Measurements from ENCODE around the gene EXD3. TPM values are rescaled to one million over a fixed set of nuclear protein-coding genes. Genes with fewer than 3 reads are reported as not detected.
A peak's percentile ranks its signal among the peaks of the same experiment; 100 is the strongest.

The EXD3 gene
- total and polyA plus RNA-seq, 4 donors, result 8.6 to 30.5 (median 19.5) TPM

GRCh38 chr9:137444106-137444790 lies 21.3 kb upstream of the EXD3 start:
- Histone ChIP-seq H3K9ac (ENCODE audit: insufficient read depth in 1 of 2, low read length in 2 of 2) (no peak overlapping the region), H3K27me3 (ENCODE audit: control insufficient read depth in 3 of 3, insufficient read depth in 3 of 3, low read length in 2 of 3) (no peaks in the 10 kb centered on the region), H3K9me3 (ENCODE audit: control insufficient read depth in 4 of 4, insufficient read depth in 3 of 4, low read length in 3 of 4) (peaks cover 0 to 3% (median 0%) of the 10 kb centered on the region in 4 donors), H3K27ac (ENCODE audit: low read depth in 1 of 2, low read length in 1 of 2) (no peak overlapping the region), H3K4me1 (ENCODE audit: control insufficient read depth in 5 of 5, insufficient read depth in 5 of 5, low read length in 5 of 5) (peaks cover 0 to 14% (median 4%) of the 10 kb centered on the region in 5 donors), H3K4me3 (no peak overlapping the region), H3K36me3 (ENCODE audit: control insufficient read depth in 4 of 4, insufficient read depth in 4 of 4, low read length in 4 of 4) (peaks cover 0 to 6% (median 0%) of the 10 kb centered on the region in 4 donors)
- ATAC-seq (ENCODE audit: insufficient read depth, low FRiP score), result no peak
- 88 to 92% methylated on average over 14 of the region's 14 CpGs for WGBS, 2 donors
- TF ChIP-seq CTCF (IDR thresholded peaks at IDR 0.05; ENCODE audit: control extremely low read depth, extremely low read depth), result no peak
- no peak for DNase-seq

GRCh38 chr9:137441935-137442321 lies 19.0 kb upstream of the EXD3 start:
- H3K9me3 ChIP-seq (ENCODE audit: control insufficient read depth in 4 of 4, insufficient read depth in 3 of 4, low read length in 3 of 4), result peaks cover 0 to under 1% (median 0%) of the 10 kb centered on the region in 4 donors
- DNase-seq (no peak), ATAC-seq (ENCODE audit: insufficient read depth, low FRiP score) (no peak)
- no peaks in the 10 kb centered on the region for H3K27me3 ChIP-seq (ENCODE audit: control insufficient read depth in 3 of 3, insufficient read depth in 3 of 3, low read length in 2 of 3)
- H3K9ac ChIP-seq (ENCODE audit: insufficient read depth in 1 of 2, low read length in 2 of 2), result no peak overlapping the region
- no peak for TF ChIP-seq CTCF (IDR thresholded peaks at IDR 0.05; ENCODE audit: control extremely low read depth, extremely low read depth)
- no peak overlapping the region for H3K4me3 ChIP-seq
- peaks cover 0 to 6% (median 0%) of the 10 kb centered on the region in 5 donors for H3K4me1 ChIP-seq (ENCODE audit: control insufficient read depth in 5 of 5, insufficient read depth in 5 of 5, low read length in 5 of 5)
- H3K27ac ChIP-seq (ENCODE audit: low read depth in 1 of 2, low read length in 1 of 2), result no peak overlapping the region
- 11 to 13% methylated on average over 6 to 7 of the region's 7 CpGs for WGBS, 2 donors
- no peaks in the 10 kb centered on the region for H3K36me3 ChIP-seq (ENCODE audit: control insufficient read depth in 4 of 4, insufficient read depth in 4 of 4, low read length in 4 of 4)

- DNase-seq, result peak in 2 of 3 donors; percentile 31 to 46
- TF ChIP-seq CTCF (IDR thresholded peaks at IDR 0.05; ENCODE audit: control extremely low read depth, extremely low read depth), result no peak
- Histone ChIP-seq H3K4me1 (ENCODE audit: control insufficient read depth in 5 of 5, insufficient read depth in 5 of 5, low read length in 5 of 5) (peaks cover 0 to 7% (median 0%) of the 10 kb centered on the region in 5 donors), H3K9me3 (ENCODE audit: control insufficient read depth in 4 of 4, insufficient read depth in 3 of 4, low read length in 3 of 4) (no peaks in the 10 kb centered on the region), H3K27ac (ENCODE audit: low read depth in 1 of 2, low read length in 1 of 2) (no peak within 1 kb of the TSS), H3K27me3 (ENCODE audit: control insufficient read depth in 3 of 3, insufficient read depth in 3 of 3, low read length in 2 of 3) (no peaks in the 10 kb centered on the region), H3K4me3 (peak within 1 kb of the TSS; percentile 5), H3K36me3 (ENCODE audit: control insufficient read depth in 4 of 4, insufficient read depth in 4 of 4, low read length in 4 of 4) (no peaks in the 10 kb centered on the region), H3K9ac (ENCODE audit: insufficient read depth in 1 of 2, low read length in 2 of 2) (no peak within 1 kb of the TSS)
- WGBS, 2 donors, result 1% methylated on average over 37 to 62 of the region's 62 CpGs
- ATAC-seq (ENCODE audit: insufficient read depth, low FRiP score), result no peak
These were observed 18.4 kb upstream of the EXD3 start, which contains the start of gene ENTPD8 for GRCh38 chr9:137441289-137441934. Gene ENTPD8, minus strand, starts transcription at chr9:137441357. Its CDS starts 3,072 bp downstream, at chr9:137438285.

All from lung (tissue), 12 donors.